Measurements from ENCODE around the gene SLC23A3.

DNA sequence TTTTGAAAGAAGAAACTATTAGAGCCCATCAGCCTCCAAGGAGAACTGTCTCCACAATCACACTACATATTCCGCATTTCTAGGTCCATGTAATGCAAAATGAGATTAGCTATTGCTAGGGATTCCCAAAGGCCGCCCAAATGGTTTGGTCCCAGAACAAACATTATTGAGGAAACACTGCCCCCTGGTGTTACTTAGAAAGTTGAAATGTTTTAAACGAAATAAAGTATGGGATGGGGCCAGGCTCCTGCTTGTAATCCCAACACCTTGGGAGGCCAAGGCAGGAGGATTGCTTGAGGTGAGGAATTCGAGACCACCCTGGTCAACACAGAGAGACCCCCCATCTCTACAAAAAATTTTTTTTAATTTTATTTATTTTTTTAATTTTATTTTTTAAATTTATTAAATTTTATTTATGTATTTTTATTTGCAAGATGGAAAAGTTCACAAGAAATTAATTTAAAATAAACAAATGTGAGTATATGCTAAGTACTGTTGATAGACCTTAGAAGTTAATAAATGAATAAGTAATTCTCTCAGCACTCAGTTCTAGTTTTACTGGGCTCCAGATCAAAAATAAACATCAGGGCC, 14.7 kb downstream of the SLC23A3 start:
- TF ChIP-seq, protein P1, sequence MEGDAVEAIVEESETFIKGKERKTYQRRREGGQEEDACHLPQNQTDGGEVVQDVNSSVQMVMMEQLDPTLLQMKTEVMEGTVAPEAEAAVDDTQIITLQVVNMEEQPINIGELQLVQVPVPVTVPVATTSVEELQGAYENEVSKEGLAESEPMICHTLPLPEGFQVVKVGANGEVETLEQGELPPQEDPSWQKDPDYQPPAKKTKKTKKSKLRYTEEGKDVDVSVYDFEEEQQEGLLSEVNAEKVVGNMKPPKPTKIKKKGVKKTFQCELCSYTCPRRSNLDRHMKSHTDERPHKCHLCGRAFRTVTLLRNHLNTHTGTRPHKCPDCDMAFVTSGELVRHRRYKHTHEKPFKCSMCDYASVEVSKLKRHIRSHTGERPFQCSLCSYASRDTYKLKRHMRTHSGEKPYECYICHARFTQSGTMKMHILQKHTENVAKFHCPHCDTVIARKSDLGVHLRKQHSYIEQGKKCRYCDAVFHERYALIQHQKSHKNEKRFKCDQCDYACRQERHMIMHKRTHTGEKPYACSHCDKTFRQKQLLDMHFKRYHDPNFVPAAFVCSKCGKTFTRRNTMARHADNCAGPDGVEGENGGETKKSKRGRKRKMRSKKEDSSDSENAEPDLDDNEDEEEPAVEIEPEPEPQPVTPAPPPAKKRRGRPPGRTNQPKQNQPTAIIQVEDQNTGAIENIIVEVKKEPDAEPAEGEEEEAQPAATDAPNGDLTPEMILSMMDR (IDR thresholded peaks at IDR 0.05), result peak; percentile 56 to 88 (median 64)
- TF ChIP-seq POLR2A (IDR thresholded peaks at IDR 0.05) (no peak), EP300 (IDR thresholded peaks at IDR 0.05; ENCODE audit: low read depth) (no peak)
